ENCODE data around the gene PPP1R9A.

The PPP1R9A gene

GRCh38 chr7:95209276-95209675 lies 301.9 kb downstream of the PPP1R9A start:
- peaks cover 0 to 38% (median 10%) of the 10 kb centered on the region in 4 donors for H3K4me1 ChIP-seq
- no peak overlapping the region for H3K4me3 ChIP-seq
- H3K9me3 ChIP-seq, result no peaks in the 10 kb centered on the region
- H3K27me3 ChIP-seq, result no peaks in the 10 kb centered on the region
- DNase-seq, result no peak
- H3K27ac ChIP-seq, result no peak overlapping the region
- TF ChIP-seq CTCF (IDR thresholded peaks at IDR 0.05), result no peak
- intact Hi-C loops (cut with DNase I; ENCODE audit: low total_unique reads), result loop anchor here (10.0 kb wide), 1 partner anchor 774 kb away; no protein-coding TSS in a partner anchor
- H3K36me3 ChIP-seq, result no peaks in the 10 kb centered on the region

GRCh38 chr7:95209788-95210187 lies 302.4 kb downstream of the PPP1R9A start:
- H3K4me1 ChIP-seq, result peaks cover 0 to 40% (median 10%) of the 10 kb centered on the region in 4 donors
- no peak for TF ChIP-seq CTCF (IDR thresholded peaks at IDR 0.05)
- intact Hi-C loops (cut with DNase I; ENCODE audit: low total_unique reads), result loop anchor here (10.0 kb wide), 1 partner anchor 775 kb away; no protein-coding TSS in a partner anchor
- no peak overlapping the region for H3K27ac ChIP-seq
- H3K4me3 ChIP-seq, result no peak overlapping the region
- no peaks in the 10 kb centered on the region for H3K36me3 ChIP-seq
- H3K27me3 ChIP-seq, result no peaks in the 10 kb centered on the region
- H3K9me3 ChIP-seq, result no peaks in the 10 kb centered on the region
- DNase-seq, result no peak

GRCh38 chr7:95213148-95213547 lies 305.8 kb downstream of the PPP1R9A start:
- H3K27ac ChIP-seq, result peak overlapping the region; percentile 52 to 57
- H3K4me3 ChIP-seq, result no peak overlapping the region
- H3K36me3 ChIP-seq, result no peaks in the 10 kb centered on the region
- H3K9me3 ChIP-seq, result no peaks in the 10 kb centered on the region
- peak in 1 of 2 donors; percentile 24 for DNase-seq
- intact Hi-C loops (cut with DNase I; ENCODE audit: low total_unique reads), result no loop called here
- H3K4me1 ChIP-seq, result peaks cover 0 to 20% (median 5%) of the 10 kb centered on the region in 4 donors
- no peaks in the 10 kb centered on the region for H3K27me3 ChIP-seq
- no peak for TF ChIP-seq CTCF (IDR thresholded peaks at IDR 0.05)

- Histone ChIP-seq H3K27ac (peak overlapping the region; percentile 52 to 57), H3K4me1 (peaks cover 0 to 20% (median 5%) of the 10 kb centered on the region in 4 donors), H3K9me3 (no peaks in the 10 kb centered on the region), H3K36me3 (no peaks in the 10 kb centered on the region), H3K27me3 (no peaks in the 10 kb centered on the region), H3K4me3 (no peak overlapping the region)
- TF ChIP-seq CTCF (IDR thresholded peaks at IDR 0.05), result no peak
- intact Hi-C loops (cut with DNase I; ENCODE audit: low total_unique reads), result no loop called here
- DNase-seq, result peak; percentile 78 to 91
Measured at GRCh38 chr7:95213809-95214492, 306.6 kb downstream of the PPP1R9A start.

- Histone ChIP-seq H3K36me3 (no peaks in the 10 kb centered on the region), H3K4me3 (no peak overlapping the region), H3K27me3 (no peaks in the 10 kb centered on the region), H3K27ac (no peak overlapping the region), H3K4me1 (no peaks in the 10 kb centered on the region), H3K9me3 (no peaks in the 10 kb centered on the region)
- no peak for TF ChIP-seq CTCF (IDR thresholded peaks at IDR 0.05)
- DNase-seq, result no peak
- intact Hi-C loops (cut with DNase I; ENCODE audit: low total_unique reads), result no loop called here
Measured at GRCh38 chr7:95219721-95220120, 312.3 kb downstream of the PPP1R9A start.
